CD4-positive, alpha-beta T cell (primary cell): ENCODE measurements around the gene R3HDM2. TPM values are rescaled to one million over a fixed set of nuclear protein-coding genes. Genes with fewer than 3 reads are reported as not detected.
"Not testable (repeated sequence)": the region's sequence is repeated elsewhere in the genome, so short reads cannot be mapped to it uniquely, and the experiment has no call there.

Experiments
- ATAC-seq: fragments of 200-7000 bp; cut with Tn5 transposase; one replicate; pipeline ENCODE4 v1.10.0; 2022; ENCODE audit warnings: mild to moderate bottlenecking; ENCODE audit not compliant: poor library complexity
- CTCF ChIA-PET: fragments of 350-600 bp; sonication (Branson Sonifier 250); formaldehyde crosslinking; loops from one replicate; lab custom pipeline; 2021; ENCODE audit warnings: antibody characterized with exemption, inconsistent platforms; lab: Charles Lee
- POLR2A ChIA-PET: fragments of 350-600 bp; sonication (Branson Sonifier 250); formaldehyde crosslinking; loops from one replicate; lab custom pipeline; 2021; ENCODE audit warnings: antibody characterized with exemption, inconsistent platforms; lab: Charles Lee
- DNase-seq, 14 experiments: peaks; one replicate each; pipeline ENCODE4 v3.0.0-alpha.2; 2013 to 2020; ENCODE audit warnings: mixed read lengths in 2 of 14
- H3K27ac ChIP-seq, 2 donors: one replicate each; pipeline versions ENCODE4 v1.5.1 to v1.7.0; 2013; ENCODE audit warnings: low read length in 2 of 2, low read depth in 1 of 2, mild to moderate bottlenecking in 1 of 2
- H3K27me3 ChIP-seq, 2 experiments: 1 replicate in 1 of 2; 2 replicates in 1 of 2; pipeline versions ENCODE4 v1.6.1 to v1.7.0; 2013; ENCODE audit warnings: low read length in 2 of 2, control low read depth in 1 of 2, mild to moderate bottlenecking in 1 of 2, moderate library complexity in 1 of 2; ENCODE audit not compliant: insufficient read depth in 2 of 2, control insufficient read depth in 1 of 2
- H3K36me3 ChIP-seq: one replicate; pipeline ENCODE4 v1.6.1; 2013; ENCODE audit warnings: low read length, control low read depth; ENCODE audit not compliant: insufficient read depth
- H3K4me1 ChIP-seq: one replicate; pipeline ENCODE4 v1.6.1; 2013; ENCODE audit warnings: low read length, control low read depth; ENCODE audit not compliant: insufficient read depth
- H3K4me3 ChIP-seq: one replicate; pipeline ENCODE4 v1.5.1; 2013; ENCODE audit warnings: mild to moderate bottlenecking, low read length, moderate library complexity
- H3K9me3 ChIP-seq, 2 experiments: 1 replicate in 1 of 2; 2 replicates in 1 of 2; pipeline versions ENCODE4 v1.6.1 to v1.7.0; 2013; ENCODE audit warnings: low read length in 2 of 2, mild to moderate bottlenecking in 2 of 2, control low read depth in 1 of 2, moderate library complexity in 1 of 2; ENCODE audit not compliant: control insufficient read depth in 1 of 2, insufficient read depth in 1 of 2
- H3K27ac Mint-ChIP-seq: one replicate; pipeline ENCODE4 v1.8.0; 2020; ENCODE audit warnings: mixed read lengths
- H3K27me3 Mint-ChIP-seq: one replicate; pipeline ENCODE4 v1.8.0; 2021; ENCODE audit warnings: mixed read lengths
- H3K36me3 Mint-ChIP-seq: one replicate; pipeline ENCODE4 v1.8.0; 2021; ENCODE audit warnings: low read depth, mixed read lengths
- H3K4me1 Mint-ChIP-seq: one replicate; pipeline ENCODE4 v1.8.0; 2021; ENCODE audit warnings: low read depth, mixed read lengths
- H3K4me3 Mint-ChIP-seq: one replicate; pipeline ENCODE4 v1.8.0; 2020; ENCODE audit warnings: mild to moderate bottlenecking, mixed read lengths
- H3K9me3 Mint-ChIP-seq: one replicate; pipeline ENCODE4 v1.8.0; 2020; ENCODE audit warnings: mixed read lengths
- CTCF ChIP-seq: fragments of 200-600 bp; IDR thresholded peaks from one replicate; pipeline ENCODE4 v1.8.0; 2022; ENCODE audit warnings: antibody characterized with exemption, mild to moderate bottlenecking
- intact Hi-C, 2 experiments: fragments of 100-400 bp; cut with DNase I in 1 of 2; cut with micrococcal nuclease in 1 of 2; formaldehyde crosslinking; loops; one replicate each; pipeline versions ENCODE4 v1.15.1 to v1.9.0; 2023 to 2025; cut with DNase I, micrococcal nuclease
- total RNA-seq, 174 experiments: library from RNA in 2 of 174; stranded (reverse) in 2 of 174; gene quantifications; one replicate each; pipeline ENCODE4 v1.2.3 and lab custom pipeline; 2021 to 2026

The R3HDM2 gene
- total RNA-seq, 2 experiments from 2014 or later: 106 to 115 TPM

- no peaks in the 10 kb centered on the region for H3K27me3 Mint-ChIP-seq
- no peak for ATAC-seq
- CTCF ChIA-PET: no interaction called here
- POLR2A ChIA-PET: no interaction called here
- H3K4me3 Mint-ChIP-seq: no peak overlapping the region
- no peak for TF ChIP-seq CTCF
- H3K27me3 ChIP-seq: no peaks in the 10 kb centered on the region
- H3K9me3 ChIP-seq: peaks cover 0 to 7% of the 10 kb centered on the region in 2 experiments
- intact Hi-C loops: no loop called here
- peaks cover 7% of the 10 kb centered on the region for H3K9me3 Mint-ChIP-seq
- no peak overlapping the region for H3K27ac Mint-ChIP-seq
- H3K4me1 Mint-ChIP-seq: peaks cover 9% of the 10 kb centered on the region
- peaks cover 9% of the 10 kb centered on the region for H3K36me3 ChIP-seq
- H3K36me3 Mint-ChIP-seq: peaks cover 46% of the 10 kb centered on the region
- DNase-seq: no peak
- H3K4me3 ChIP-seq: no peak overlapping the region
- H3K4me1 ChIP-seq: no peaks in the 10 kb centered on the region
- no peak overlapping the region for H3K27ac ChIP-seq
Observed at GRCh38 chr12:57366315-57366714, 64.5 kb downstream of the R3HDM2 start.

GRCh38 chr12:57364156-57364555 is 66.7 kb downstream of the R3HDM2 start:
- H3K9me3 Mint-ChIP-seq, H3K4me1 Mint-ChIP-seq, H3K27ac ChIP-seq, H3K9me3 ChIP-seq, DNase-seq, CTCF ChIA-PET, H3K36me3 ChIP-seq, H3K27me3 Mint-ChIP-seq, H3K4me3 Mint-ChIP-seq, H3K27me3 ChIP-seq, H3K27ac Mint-ChIP-seq, H3K4me1 ChIP-seq, ATAC-seq, POLR2A ChIA-PET, intact Hi-C loops, H3K4me3 ChIP-seq: not testable (repeated sequence)
- H3K36me3 Mint-ChIP-seq: peaks cover 43% of the 10 kb centered on the region

GRCh38 chr12:57360468-57360867 is 70.4 kb downstream of the R3HDM2 start:
- peaks cover 3% of the 10 kb centered on the region for H3K4me1 Mint-ChIP-seq
- no peak overlapping the region for H3K27ac Mint-ChIP-seq
- H3K27me3 ChIP-seq: no peaks in the 10 kb centered on the region
- no peak overlapping the region for H3K4me3 ChIP-seq
- no peak for ATAC-seq
- H3K9me3 ChIP-seq: no peaks in the 10 kb centered on the region
- intact Hi-C loops: no loop called here
- peaks cover 9% of the 10 kb centered on the region for H3K36me3 ChIP-seq
- ChIA-PET CTCF (interaction anchor here (0.7 kb wide), 1 partner anchor 19 kb away, joined by 3 read pairs; no protein-coding TSS in a partner anchor), POLR2A (no interaction called here)
- H3K27ac ChIP-seq: no peak overlapping the region
- H3K36me3 Mint-ChIP-seq: peaks cover 32% of the 10 kb centered on the region
- TF ChIP-seq CTCF: no peak
- no peaks in the 10 kb centered on the region for H3K9me3 Mint-ChIP-seq
- no peaks in the 10 kb centered on the region for H3K27me3 Mint-ChIP-seq
- H3K4me1 ChIP-seq: no peaks in the 10 kb centered on the region
- H3K4me3 Mint-ChIP-seq: no peak overlapping the region
- no peak for DNase-seq

- Histone ChIP-seq H3K4me3 (no peak overlapping the region), H3K27ac (no peak overlapping the region), H3K36me3 (peaks cover 9% of the 10 kb centered on the region), H3K9me3 (no peaks in the 10 kb centered on the region), H3K4me1 (no peaks in the 10 kb centered on the region), H3K27me3 (no peaks in the 10 kb centered on the region)
- Mint-ChIP-seq H3K4me3 (no peak overlapping the region), H3K4me1 (peaks cover 3% of the 10 kb centered on the region), H3K27me3 (no peaks in the 10 kb centered on the region), H3K27ac (no peak overlapping the region), H3K36me3 (peaks cover 32% of the 10 kb centered on the region), H3K9me3 (no peaks in the 10 kb centered on the region)
- ATAC-seq (no peak), DNase-seq (no peak)
- intact Hi-C loops: no loop called here
- ChIA-PET CTCF (interaction anchor here (0.9 kb wide), 1 partner anchor 13 kb away, joined by 3 read pairs; no protein-coding TSS in a partner anchor), POLR2A (interaction anchor here (0.7 kb wide), 1 partner anchor 82 kb away, joined by 4 read pairs; no protein-coding TSS in a partner anchor)
- no peak for TF ChIP-seq CTCF
Observed at GRCh38 chr12:57358646-57359045, 72.2 kb downstream of the R3HDM2 start.
